Transverse colon (tissue), 4 donors: Measurements from ENCODE around the gene IGF2BP2.
A peak's percentile ranks its signal among the peaks of the same experiment; 100 is the strongest.

Experiments
- EP300 ChIP-seq: sonication (generic); formaldehyde crosslinking; IDR thresholded peaks from one replicate; pipeline ENCODE4 v1.6.1; 2017; ENCODE audit warnings: antibody characterized with exemption, low read depth
- POLR2AphosphoS5 ChIP-seq, 3 donors: sonication (generic); formaldehyde crosslinking; IDR thresholded peaks; one replicate each; pipeline ENCODE4 v1.6.1; 2016; ENCODE audit warnings: antibody characterized with exemption in 3 of 3
- TF ChIP-seq, protein P1 (sequence below), 5 experiments: fragments of 200-600 bp in 3 of 5; fragments of 450-650 bp in 2 of 5; sonication (generic) in 3 of 5; IDR thresholded peaks; 1 replicate in 2 of 5; 2 replicates in 3 of 5; pipeline ENCODE4 v1.5.1; 2016 to 2017; ENCODE audit warnings: antibody characterized with exemption in 5 of 5, inconsistent platforms in 3 of 5, mild to moderate bottlenecking in 2 of 5, moderate library complexity in 1 of 5

- TF ChIP-seq EP300, result no peak
- TF ChIP-seq, protein P1, sequence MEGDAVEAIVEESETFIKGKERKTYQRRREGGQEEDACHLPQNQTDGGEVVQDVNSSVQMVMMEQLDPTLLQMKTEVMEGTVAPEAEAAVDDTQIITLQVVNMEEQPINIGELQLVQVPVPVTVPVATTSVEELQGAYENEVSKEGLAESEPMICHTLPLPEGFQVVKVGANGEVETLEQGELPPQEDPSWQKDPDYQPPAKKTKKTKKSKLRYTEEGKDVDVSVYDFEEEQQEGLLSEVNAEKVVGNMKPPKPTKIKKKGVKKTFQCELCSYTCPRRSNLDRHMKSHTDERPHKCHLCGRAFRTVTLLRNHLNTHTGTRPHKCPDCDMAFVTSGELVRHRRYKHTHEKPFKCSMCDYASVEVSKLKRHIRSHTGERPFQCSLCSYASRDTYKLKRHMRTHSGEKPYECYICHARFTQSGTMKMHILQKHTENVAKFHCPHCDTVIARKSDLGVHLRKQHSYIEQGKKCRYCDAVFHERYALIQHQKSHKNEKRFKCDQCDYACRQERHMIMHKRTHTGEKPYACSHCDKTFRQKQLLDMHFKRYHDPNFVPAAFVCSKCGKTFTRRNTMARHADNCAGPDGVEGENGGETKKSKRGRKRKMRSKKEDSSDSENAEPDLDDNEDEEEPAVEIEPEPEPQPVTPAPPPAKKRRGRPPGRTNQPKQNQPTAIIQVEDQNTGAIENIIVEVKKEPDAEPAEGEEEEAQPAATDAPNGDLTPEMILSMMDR (IDR thresholded peaks at IDR 0.05), result peak in 1 of 5 experiments; percentile 12
- peak in 2 of 3 donors; percentile 79 to 88 for TF ChIP-seq POLR2AphosphoS5 (IDR thresholded peaks at IDR 0.05)
These were observed at the start of gene IGF2BP2 for GRCh38 chr3:185825006-185825638.
